GM08714 (cell line): ENCODE measurements around the gene ZXDA.

ENCODE experiments used
- H3K4me3 ChIP-seq: fragments of 200-500 bp; sonication (Bioruptor generic); 2 replicates; pipeline ENCODE4 v1.5.1; 2014; ENCODE audit warnings: mild to moderate bottlenecking, low read length, inconsistent platforms
- ZNF274 ChIP-seq: IDR thresholded peaks from 2 replicates; pipeline ENCODE4 v1.6.1; 2012; ENCODE audit warnings: mild to moderate bottlenecking, low read depth, low read length

ZXDA gene, protein sequence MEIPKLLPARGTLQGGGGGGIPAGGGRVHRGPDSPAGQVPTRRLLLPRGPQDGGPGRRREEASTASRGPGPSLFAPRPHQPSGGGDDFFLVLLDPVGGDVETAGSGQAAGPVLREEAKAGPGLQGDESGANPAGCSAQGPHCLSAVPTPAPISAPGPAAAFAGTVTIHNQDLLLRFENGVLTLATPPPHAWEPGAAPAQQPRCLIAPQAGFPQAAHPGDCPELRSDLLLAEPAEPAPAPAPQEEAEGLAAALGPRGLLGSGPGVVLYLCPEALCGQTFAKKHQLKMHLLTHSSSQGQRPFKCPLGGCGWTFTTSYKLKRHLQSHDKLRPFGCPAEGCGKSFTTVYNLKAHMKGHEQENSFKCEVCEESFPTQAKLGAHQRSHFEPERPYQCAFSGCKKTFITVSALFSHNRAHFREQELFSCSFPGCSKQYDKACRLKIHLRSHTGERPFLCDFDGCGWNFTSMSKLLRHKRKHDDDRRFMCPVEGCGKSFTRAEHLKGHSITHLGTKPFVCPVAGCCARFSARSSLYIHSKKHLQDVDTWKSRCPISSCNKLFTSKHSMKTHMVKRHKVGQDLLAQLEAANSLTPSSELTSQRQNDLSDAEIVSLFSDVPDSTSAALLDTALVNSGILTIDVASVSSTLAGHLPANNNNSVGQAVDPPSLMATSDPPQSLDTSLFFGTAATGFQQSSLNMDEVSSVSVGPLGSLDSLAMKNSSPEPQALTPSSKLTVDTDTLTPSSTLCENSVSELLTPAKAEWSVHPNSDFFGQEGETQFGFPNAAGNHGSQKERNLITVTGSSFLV

DNA sequence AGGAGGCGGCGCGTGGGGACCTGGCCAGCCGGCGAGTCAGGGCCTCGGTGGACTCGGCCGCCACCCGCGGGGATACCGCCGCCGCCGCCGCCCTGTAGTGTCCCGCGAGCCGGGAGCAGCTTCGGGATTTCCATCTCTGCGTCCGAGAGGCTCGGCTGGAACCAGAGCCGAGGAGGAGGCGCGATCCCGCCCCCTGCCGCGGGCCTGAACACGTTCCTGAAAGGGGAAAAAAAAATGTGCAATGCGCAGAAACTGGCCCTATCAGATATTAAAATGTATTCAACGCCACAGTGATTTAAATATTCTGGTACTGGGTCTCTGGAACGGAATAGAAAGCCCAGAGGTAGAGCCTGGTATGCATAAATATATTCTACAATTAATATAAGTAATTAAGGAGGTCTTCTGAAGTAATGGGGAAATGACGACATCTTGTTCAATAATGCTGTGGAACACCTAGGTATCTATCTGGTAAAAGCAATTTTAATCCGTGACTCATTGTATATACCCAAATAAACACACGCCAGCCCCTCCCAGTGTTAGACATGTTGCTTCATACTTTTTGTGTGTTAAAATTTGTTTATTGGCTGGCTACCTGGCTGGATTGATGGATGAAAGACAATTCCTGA is at the start of gene ZXDA:
Gene ZXDA, minus strand, starts transcription at position 172 of the 626 bp plus-strand sequence. Its CDS starts 38 bp downstream, at position 134.
- peak within 1 kb of the TSS; percentile 61 for H3K4me3 ChIP-seq

DNA sequence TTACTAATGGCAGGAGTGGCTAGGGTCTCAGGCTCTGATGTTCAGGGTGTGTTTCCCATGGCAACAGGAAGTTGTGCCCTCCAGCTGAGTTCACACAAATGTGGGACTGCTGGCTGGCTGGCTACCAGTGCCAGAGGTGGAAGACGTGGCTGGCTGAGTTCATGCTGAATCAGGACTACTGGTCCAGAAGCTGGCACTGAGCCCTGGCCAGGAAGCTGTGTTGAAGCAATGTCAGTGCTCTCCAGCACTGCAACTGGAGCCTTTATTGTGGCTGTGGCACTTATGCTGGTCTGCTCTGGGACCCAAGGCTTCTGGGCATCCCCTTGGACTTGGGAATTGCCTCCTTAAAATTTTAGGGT is 42.0 kb upstream of the ZXDA start:
- H3K4me3 ChIP-seq = no peak overlapping the region
- TF ChIP-seq ZNF274 = no peak

DNA sequence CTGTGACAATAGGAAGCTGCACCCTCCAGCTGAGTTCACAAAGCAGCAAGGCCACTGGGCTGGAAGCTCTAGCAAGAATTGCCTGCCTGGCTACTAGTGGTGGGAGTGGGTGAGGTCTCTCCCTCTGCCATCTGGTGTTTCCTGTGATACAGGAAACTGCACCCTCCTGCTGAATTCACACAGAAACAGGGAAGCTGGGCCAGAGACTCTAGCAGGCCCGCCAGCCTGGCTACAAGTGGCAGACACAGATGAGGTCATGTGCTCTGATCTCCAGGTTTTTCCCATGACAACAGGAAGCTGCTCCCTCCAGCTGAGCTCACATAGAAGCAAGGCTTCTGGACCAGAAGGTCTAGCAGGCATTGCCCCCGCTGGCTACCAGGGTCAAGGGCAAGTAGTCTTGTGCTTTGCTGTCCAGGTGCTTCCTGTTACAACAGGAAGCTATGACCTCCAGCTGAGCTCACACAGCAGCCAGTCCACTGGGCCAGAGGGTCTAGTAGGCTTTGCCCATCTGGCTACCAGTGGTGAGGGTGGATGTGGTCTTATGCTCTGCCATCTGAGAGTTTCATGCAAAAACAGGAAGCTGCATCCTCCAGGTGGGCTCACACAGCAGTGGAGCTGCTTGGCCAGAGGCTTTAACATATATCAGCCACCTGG is 41.5 kb upstream of the ZXDA start:
- no peak overlapping the region for H3K4me3 ChIP-seq
- TF ChIP-seq ZNF274 = no peak

DNA sequence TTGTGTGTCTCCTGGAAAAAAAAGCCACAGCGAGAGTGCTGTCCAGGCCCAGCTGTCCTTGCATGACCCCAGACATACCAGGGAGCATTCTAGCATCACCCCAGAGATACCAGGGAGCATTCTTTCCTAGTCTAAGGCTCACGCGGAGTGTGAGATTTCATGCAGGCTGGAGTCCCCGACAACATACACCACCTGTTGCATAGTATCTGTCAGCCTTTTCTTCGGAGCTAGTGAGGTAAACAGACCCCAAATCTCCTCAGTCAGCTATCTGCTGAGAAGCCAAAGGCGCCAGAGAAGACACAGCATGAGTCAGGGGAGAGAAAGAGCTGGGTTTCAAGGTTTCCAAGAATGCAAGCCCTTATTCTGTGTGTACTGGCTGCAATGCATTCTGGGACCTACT is 23.1 kb upstream of the ZXDA start:
- no peak for TF ChIP-seq ZNF274
- H3K4me3 ChIP-seq = no peak overlapping the region

DNA sequence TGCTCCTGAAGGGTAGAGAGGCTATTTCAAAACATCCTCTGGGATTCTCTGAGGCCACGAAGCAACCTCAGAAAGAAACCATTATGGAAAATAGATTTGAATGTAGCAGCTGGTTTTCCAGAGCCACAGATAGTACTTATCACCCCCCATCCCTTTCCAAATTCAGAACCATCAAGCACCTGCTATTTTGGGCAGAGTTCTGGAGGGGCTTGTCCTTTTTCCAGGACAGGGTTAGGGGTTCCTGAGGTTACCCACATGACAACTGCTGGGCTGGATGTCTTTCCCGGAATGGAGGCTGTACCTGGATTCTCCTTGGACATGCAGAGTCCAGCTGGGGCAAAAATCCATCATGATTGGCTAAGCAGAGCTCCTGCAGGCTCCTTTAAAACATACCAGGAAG is 22.0 kb upstream of the ZXDA start:
- H3K4me3 ChIP-seq = no peak overlapping the region
- no peak for TF ChIP-seq ZNF274

DNA sequence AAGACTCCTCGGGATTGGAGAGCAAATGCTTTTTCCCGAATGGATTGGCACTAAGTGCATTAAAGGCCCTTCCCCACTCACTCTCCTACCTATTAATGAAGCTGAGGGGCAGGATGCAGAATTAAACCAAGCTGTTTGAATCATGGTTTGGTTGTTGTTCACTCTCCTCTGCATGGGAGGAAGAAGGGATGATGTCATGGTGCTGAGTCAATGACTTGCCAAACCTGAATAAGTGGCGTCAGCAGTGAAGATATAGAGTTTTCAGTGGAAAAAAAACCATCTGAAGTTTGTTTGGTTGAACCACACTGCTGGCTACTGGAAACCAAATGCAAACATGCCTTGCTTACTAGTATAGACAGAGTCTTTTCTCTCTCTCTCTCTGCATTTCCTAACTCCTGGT is 19.8 kb upstream of the ZXDA start:
- no peak overlapping the region for H3K4me3 ChIP-seq
- TF ChIP-seq ZNF274 = no peak

DNA sequence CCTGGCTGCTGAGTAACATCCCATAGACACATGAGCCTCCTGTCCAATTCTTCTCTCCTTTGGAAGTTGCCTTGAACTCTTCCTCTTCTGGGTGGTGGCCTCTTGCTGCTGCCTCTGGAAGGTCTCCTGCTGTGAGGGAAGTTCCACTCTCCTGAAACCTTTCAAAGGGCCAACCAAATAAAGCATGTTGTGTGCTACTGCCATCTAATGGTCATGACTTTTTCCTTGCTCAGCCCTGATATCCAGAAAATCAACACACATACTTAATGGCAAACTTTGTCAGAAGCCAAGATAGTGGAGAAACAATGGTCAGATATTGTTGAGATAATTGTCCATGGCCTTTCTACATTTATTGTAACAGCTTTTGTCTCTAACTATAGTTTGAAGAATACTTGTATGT is 19.1 kb upstream of the ZXDA start:
- no peak for TF ChIP-seq ZNF274
- H3K4me3 ChIP-seq = no peak overlapping the region

DNA sequence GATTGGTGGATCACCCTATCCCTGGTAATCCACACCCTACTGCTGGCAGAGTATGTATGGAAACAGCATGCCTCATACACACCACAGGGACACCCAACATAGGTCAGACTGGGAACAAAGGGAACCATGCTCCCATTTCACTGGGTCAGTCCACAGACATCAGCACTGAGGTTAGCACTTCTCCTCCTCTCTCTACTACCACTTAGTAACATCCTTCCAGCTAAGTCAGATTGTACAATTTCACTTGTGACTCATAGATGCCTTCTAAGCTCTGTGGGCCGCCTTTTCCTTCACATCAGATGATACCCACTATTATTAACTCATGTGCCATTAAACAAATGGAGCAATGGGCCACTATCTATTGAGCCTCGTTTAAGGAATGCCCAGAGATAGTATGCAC is 15.5 kb upstream of the ZXDA start:
- no peak for TF ChIP-seq ZNF274
- H3K4me3 ChIP-seq = no peak overlapping the region

DNA sequence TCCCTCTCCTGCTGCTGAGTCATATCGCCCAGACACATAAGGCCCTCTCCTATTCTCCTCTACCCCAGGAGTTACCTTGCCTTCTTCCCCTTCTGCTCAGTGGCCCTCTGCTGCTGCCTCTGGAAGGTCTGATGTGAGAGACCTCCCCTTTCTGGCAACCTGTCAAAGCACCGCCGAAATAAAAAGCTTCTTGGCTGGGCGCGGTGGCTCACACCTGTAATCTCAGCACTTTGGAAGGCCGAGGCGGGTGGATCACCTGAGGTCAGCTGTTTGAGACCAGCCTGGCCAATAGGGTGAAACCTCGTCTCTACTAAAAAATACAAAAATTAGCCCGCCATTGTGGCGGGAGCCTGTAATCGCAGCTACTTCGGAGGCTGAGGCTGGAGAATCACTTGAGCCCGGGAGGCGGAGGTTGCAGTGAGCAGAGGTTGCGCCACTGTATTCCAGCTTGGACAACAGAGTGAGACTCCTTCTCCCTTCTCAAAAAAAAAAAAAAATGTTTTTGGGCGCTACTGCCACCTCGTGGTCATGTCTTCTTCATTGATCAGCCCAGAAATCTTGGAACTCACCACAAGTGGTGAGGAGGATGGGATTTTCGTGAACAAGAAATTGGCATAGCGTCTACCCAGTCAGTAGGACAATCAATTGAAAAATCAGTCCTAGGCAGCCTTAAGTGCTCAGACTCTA is 8.6 kb upstream of the ZXDA start:
- no peak for TF ChIP-seq ZNF274
- H3K4me3 ChIP-seq = no peak overlapping the region

DNA sequence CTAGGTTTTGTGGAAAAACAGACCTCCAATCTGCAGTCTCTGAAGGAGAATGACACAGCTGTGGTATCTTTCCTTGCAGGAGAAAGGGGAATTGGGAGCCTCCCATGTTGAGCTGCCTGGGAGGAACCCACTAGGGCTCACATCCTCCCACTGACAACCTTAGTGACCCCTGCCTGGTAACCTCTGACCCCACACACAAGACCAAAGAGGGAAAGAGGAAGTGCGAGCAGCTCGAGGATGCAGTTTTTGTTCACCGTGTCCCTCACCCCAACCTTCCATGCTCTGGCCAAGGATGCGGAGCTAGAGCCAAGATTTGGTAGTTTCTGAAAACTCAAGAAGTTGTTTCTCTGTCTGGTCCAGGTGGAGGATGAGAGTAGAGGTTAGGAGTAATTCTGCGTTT is 5.4 kb upstream of the ZXDA start:
- H3K4me3 ChIP-seq = no peak overlapping the region
- TF ChIP-seq ZNF274 = no peak

DNA sequence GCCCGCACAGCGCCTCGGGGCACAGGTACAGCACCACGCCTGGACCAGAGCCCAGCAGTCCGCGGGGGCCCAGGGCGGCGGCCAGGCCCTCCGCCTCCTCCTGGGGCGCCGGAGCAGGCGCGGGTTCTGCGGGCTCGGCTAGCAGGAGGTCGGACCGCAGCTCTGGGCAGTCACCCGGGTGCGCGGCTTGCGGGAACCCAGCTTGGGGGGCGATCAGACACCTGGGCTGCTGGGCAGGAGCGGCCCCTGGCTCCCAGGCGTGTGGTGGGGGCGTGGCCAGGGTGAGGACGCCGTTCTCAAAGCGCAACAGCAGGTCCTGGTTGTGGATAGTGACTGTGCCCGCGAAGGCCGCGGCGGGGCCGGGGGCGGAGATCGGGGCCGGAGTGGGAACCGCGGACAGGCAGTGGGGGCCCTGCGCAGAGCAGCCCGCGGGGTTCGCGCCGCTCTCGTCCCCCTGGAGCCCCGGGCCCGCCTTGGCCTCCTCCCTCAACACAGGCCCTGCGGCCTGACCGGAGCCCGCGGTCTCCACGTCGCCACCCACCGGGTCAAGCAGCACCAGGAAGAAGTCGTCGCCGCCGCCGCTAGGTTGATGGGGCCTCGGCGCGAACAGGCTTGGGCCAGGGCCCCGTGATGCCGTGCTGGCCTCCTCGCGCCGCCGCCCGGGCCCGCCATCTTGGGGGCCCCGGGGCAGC is 517 bp downstream of the ZXDA start:
- H3K4me3 ChIP-seq = peak overlapping the region; percentile 61; the same call in 1 of the 2 replicates

DNA sequence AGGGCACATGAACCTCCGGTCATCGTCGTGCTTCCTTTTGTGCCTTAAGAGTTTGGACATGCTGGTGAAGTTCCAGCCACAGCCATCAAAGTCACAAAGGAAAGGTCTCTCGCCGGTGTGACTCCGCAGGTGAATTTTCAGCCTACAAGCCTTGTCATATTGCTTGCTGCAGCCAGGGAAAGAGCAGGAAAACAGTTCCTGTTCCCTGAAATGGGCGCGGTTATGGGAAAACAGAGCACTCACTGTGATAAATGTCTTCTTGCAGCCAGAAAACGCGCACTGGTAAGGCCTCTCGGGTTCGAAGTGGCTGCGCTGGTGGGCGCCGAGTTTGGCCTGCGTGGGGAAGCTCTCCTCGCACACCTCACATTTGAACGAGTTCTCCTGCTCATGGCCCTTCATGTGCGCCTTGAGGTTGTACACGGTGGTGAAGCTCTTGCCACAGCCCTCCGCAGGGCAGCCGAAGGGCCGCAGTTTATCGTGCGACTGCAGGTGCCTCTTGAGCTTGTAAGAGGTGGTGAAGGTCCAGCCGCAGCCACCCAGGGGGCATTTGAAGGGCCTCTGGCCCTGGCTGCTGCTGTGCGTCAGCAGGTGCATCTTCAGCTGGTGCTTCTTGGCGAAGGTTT is 1.2 kb downstream of the ZXDA start:
- peak overlapping the region; percentile 61; the same call in 1 of the 2 replicates for H3K4me3 ChIP-seq

DNA sequence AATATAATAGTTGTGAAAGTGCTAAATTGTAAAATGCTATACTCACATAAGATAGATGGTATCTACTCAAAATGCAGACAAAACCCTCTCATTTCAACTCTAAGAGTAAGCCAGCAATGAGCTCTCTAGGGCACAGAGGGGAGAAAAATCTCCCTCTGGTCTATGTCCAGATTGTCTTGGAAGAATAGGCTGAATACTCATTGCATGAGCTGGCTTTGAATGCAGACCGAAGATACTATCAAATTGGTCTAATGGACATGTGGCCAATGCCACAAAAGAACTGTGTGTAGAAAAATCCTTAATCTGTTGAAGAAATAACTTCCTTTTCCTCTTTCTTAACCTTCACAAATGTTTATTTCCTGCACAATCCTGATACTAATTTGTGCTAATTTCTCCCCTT is 3.5 kb downstream of the ZXDA start:
- no peak for TF ChIP-seq ZNF274
- no peak overlapping the region for H3K4me3 ChIP-seq
